ENCODE data around the gene SBF2.
"Not testable (repeated sequence)": the region's sequence is repeated elsewhere in the genome, so short reads cannot be mapped to it uniquely, and the experiment has no call there.

SBF2 gene

GRCh38 chr11:10058356-10058755 lies 235.7 kb downstream of the SBF2 start:
- no peak for DNase-seq (ENCODE audit: low spot score)

- no peak for DNase-seq (ENCODE audit: low spot score)
Measured at GRCh38 chr11:10051868-10052586, 242.0 kb downstream of the SBF2 start.

- DNase-seq (ENCODE audit: low spot score), result no peak
Measured at GRCh38 chr11:10050561-10050960, 243.5 kb downstream of the SBF2 start.

GRCh38 chr11:10049756-10050155 lies 244.3 kb downstream of the SBF2 start:
- DNase-seq (ENCODE audit: low spot score), result no peak

GRCh38 chr11:10048350-10048749 lies 245.7 kb downstream of the SBF2 start:
- no peak for DNase-seq (ENCODE audit: low spot score)

GRCh38 chr11:10044618-10045017 lies 249.4 kb downstream of the SBF2 start:
- DNase-seq (ENCODE audit: low spot score), result no peak

- no peak for DNase-seq (ENCODE audit: low spot score)
Measured at GRCh38 chr11:10042699-10043098, 251.3 kb downstream of the SBF2 start.

GRCh38 chr11:10041748-10042446 lies 252.1 kb downstream of the SBF2 start:
- DNase-seq (ENCODE audit: low spot score), result peak; percentile 26

- no peak for DNase-seq (ENCODE audit: low spot score)
Measured at GRCh38 chr11:10041332-10041731, 252.7 kb downstream of the SBF2 start.

GRCh38 chr11:10038521-10039302 lies 255.3 kb downstream of the SBF2 start:
- no peak for DNase-seq (ENCODE audit: low spot score)

GRCh38 chr11:10035932-10036331 lies 258.1 kb downstream of the SBF2 start:
- not testable (repeated sequence) for DNase-seq (ENCODE audit: low spot score)

- DNase-seq (ENCODE audit: low spot score), result no peak
Measured at GRCh38 chr11:10032935-10033334, 261.1 kb downstream of the SBF2 start.

GRCh38 chr11:10030122-10030490 lies 263.9 kb downstream of the SBF2 start:
- no peak for DNase-seq (ENCODE audit: low spot score)

GRCh38 chr11:10029386-10030121 lies 264.5 kb downstream of the SBF2 start:
- DNase-seq (ENCODE audit: low spot score), result no peak

GRCh38 chr11:10026514-10026913 lies 267.5 kb downstream of the SBF2 start:
- no peak for DNase-seq (ENCODE audit: low spot score)

GRCh38 chr11:10023212-10023611 lies 270.8 kb downstream of the SBF2 start:
- no peak for DNase-seq (ENCODE audit: low spot score)

- DNase-seq (ENCODE audit: low spot score), result no peak
Measured at GRCh38 chr11:10022764-10023163, 271.3 kb downstream of the SBF2 start.

- no peak for DNase-seq (ENCODE audit: low spot score)
Measured at GRCh38 chr11:10021563-10021962, 272.5 kb downstream of the SBF2 start.

GRCh38 chr11:10019906-10020682 lies 273.9 kb downstream of the SBF2 start:
- DNase-seq (ENCODE audit: low spot score), result peak; percentile 53

- peak; percentile 55 for DNase-seq (ENCODE audit: low spot score)
Measured at GRCh38 chr11:10017911-10018310, 276.1 kb downstream of the SBF2 start.

- DNase-seq (ENCODE audit: low spot score), result no peak
Measured at GRCh38 chr11:10017050-10017449, 277.0 kb downstream of the SBF2 start.
